Metanephros (tissue), 1 donor: ENCODE measurements around the gene RNF19B. TPM values are rescaled to one million over a fixed set of nuclear protein-coding genes. Genes with fewer than 3 reads are reported as not detected.

ENCODE experiments used
- total RNA-seq: library from RNA; depleted of rRNA; stranded (reverse); fragments of >200 nt; gene quantifications from one replicate; pipeline ENCODE4 v1.2.3, GENCODE V29; 2014

The RNF19B gene
- total RNA-seq = 15.6 TPM

GRCh38 chr1:32964461-32965250, at the start of gene RNF19B:
Gene RNF19B (minus strand): TSS chr1:32964809. CDS start chr1:32964685, 124 bp downstream.

GRCh38 chr1:32900956-32901822, 63.4 kb downstream of the RNF19B start, which contains the start of gene TMEM54:
Gene TMEM54 (minus strand): TSS chr1:32901389. CDS start chr1:32901238, 151 bp downstream.

Other genes starting within 250 kb of the RNF19B start
- 32.3 TPM for gene YARS1, start 147.5 kb downstream of the RNF19B start, total RNA-seq
- gene S100PBP, start 147.2 kb downstream of the RNF19B start, total RNA-seq = 33.9 TPM
- gene FNDC5, start 93.9 kb downstream of the RNF19B start, total RNA-seq = 55.6 TPM
- gene HPCA, start 78.3 kb downstream of the RNF19B start, total RNA-seq = 0.58 TPM
- gene TMEM54, start 63.4 kb downstream of the RNF19B start, total RNA-seq = 11.9 TPM
- 90.1 TPM for gene AK2, start 72.1 kb upstream of the RNF19B start, total RNA-seq
- gene AZIN2, start 116.3 kb upstream of the RNF19B start, total RNA-seq = 15.0 TPM
- gene TRIM62, start 217.2 kb upstream of the RNF19B start, total RNA-seq = 8.4 TPM